Bronchial epithelial cell (primary cell): ENCODE data around the gene DUSP8. TPM values are rescaled to one million over a fixed set of nuclear protein-coding genes. Genes with fewer than 3 reads are reported as not detected.

ENCODE experiments used
- DNase-seq: peaks from one replicate; pipeline ENCODE4 v3.0.0-alpha.2; 2010; ENCODE audit warnings: low read depth
- FAIRE-seq: peaks from 2 replicates; lab custom pipeline; 2011; peaks lifted over from hg19 to GRCh38; lab: Jason Lieb, UNC
- H3K27me3 ChIP-seq: 2 replicates; pipeline ENCODE4 v1.5.1; 2011; ENCODE audit warnings: low read length; ENCODE audit not compliant: control insufficient read depth, insufficient read depth
- H3K36me3 ChIP-seq: 2 replicates; pipeline ENCODE4 v1.5.1; 2011; ENCODE audit warnings: low read length; ENCODE audit not compliant: control insufficient read depth, insufficient read depth
- H3K4me3 ChIP-seq: 2 replicates; pipeline ENCODE4 v1.5.1; 2011; ENCODE audit warnings: mild to moderate bottlenecking, low read depth, low read length, control low read depth
- CTCF ChIP-seq: IDR thresholded peaks from 2 replicates; pipeline ENCODE4 v1.5.1; 2011; ENCODE audit warnings: mild to moderate bottlenecking, moderate library complexity, low read length, control low read depth, inconsistent platforms; ENCODE audit not compliant: insufficient read depth, severe bottlenecking
- total RNA-seq: library from RNA; depleted of rRNA; stranded (reverse); fragments of >200 nt; gene quantifications from 2 replicates; pipeline ENCODE4 v1.2.1, GENCODE V29; 2014

Gene DUSP8
- total RNA-seq, 1 donor from 2014 or later = 0.26 TPM

GRCh38 chr11:1570531-1570895 lies 1.6 kb downstream of the DUSP8 start:
- H3K27me3 ChIP-seq = peaks cover 5% of the 10 kb centered on the region

GRCh38 chr11:1570001-1570453 lies 2.0 kb downstream of the DUSP8 start:
- Histone ChIP-seq H3K4me3 (no peak overlapping the region), H3K27me3 (peaks cover 5% of the 10 kb centered on the region), H3K36me3 (no peaks in the 10 kb centered on the region)
- no peak for FAIRE-seq
- no peak for TF ChIP-seq CTCF
- DNase-seq = no peak

More at GRCh38 chr11:1570531-1570895, 1.6 kb downstream of the DUSP8 start:
- DNase-seq (no peak), FAIRE-seq (no peak)
- Histone ChIP-seq H3K4me3 (no peak overlapping the region), H3K36me3 (no peaks in the 10 kb centered on the region)
- TF ChIP-seq CTCF = no peak

GRCh38 chr11:1569251-1569780 lies 2.8 kb downstream of the DUSP8 start:
- no peak for FAIRE-seq
- Histone ChIP-seq H3K27me3 (peaks cover 6% of the 10 kb centered on the region), H3K4me3 (no peak overlapping the region), H3K36me3 (no peaks in the 10 kb centered on the region)
- TF ChIP-seq CTCF = no peak
- DNase-seq = no peak

GRCh38 chr11:1568441-1568911 lies 3.6 kb downstream of the DUSP8 start:
- Histone ChIP-seq H3K27me3 (peaks cover 6% of the 10 kb centered on the region), H3K4me3 (no peak overlapping the region), H3K36me3 (no peaks in the 10 kb centered on the region)
- TF ChIP-seq CTCF = no peak
- DNase-seq (no peak), FAIRE-seq (no peak)

GRCh38 chr11:1567721-1568100 lies 4.4 kb downstream of the DUSP8 start:
- FAIRE-seq = no peak
- no peak for DNase-seq
- H3K36me3 ChIP-seq = no peaks in the 10 kb centered on the region
- no peak overlapping the region for H3K4me3 ChIP-seq
- no peak for TF ChIP-seq CTCF
- H3K27me3 ChIP-seq = peaks cover 4% of the 10 kb centered on the region
